GM23338 (cell line): Measurements from ENCODE around the gene COL21A1. TPM values are rescaled to one million over a fixed set of nuclear protein-coding genes. Genes with fewer than 3 reads are reported as not detected.

Experiments used
- ATAC-seq: fragments of 200-7000 bp; cut with Tn5 transposase; 3 replicates; pipeline ENCODE4 v1.9.1; 2020
- DNase-seq: peaks from one replicate; pipeline ENCODE4 v3.0.0-alpha.2; 2015; ENCODE audit warnings: low spot score
- H2AFZ ChIP-seq: fragments of 200-600 bp; sonication (generic); 2 replicates; pipeline ENCODE4 v1.8.0; 2016; ENCODE audit warnings: antibody characterized with exemption, mild to moderate bottlenecking, moderate library complexity
- H3F3A ChIP-seq: fragments of 200-600 bp; sonication (generic); replicated peaks from 2 replicates; pipeline ENCODE4 v1.8.0; 2017; ENCODE audit warnings: antibody characterized with exemption, mixed run types, low read depth
- H3K27ac ChIP-seq: fragments of 200-600 bp; sonication (generic); 2 replicates; pipeline ENCODE4 v1.6.1; 2016; ENCODE audit warnings: low read depth
- H3K27me3 ChIP-seq: fragments of 200-600 bp; sonication (generic); 2 replicates; pipeline ENCODE4 v1.8.0; 2016; ENCODE audit warnings: mild to moderate bottlenecking, mixed run types, moderate library complexity; ENCODE audit not compliant: insufficient read depth
- H3K36me3 ChIP-seq: fragments of 200-600 bp; sonication (generic); 2 replicates; pipeline ENCODE4 v1.8.0; 2016; ENCODE audit warnings: mild to moderate bottlenecking; ENCODE audit not compliant: insufficient read depth
- H3K4me1 ChIP-seq: fragments of 200-600 bp; sonication (generic); 2 replicates; pipeline ENCODE4 v1.8.0; 2016; ENCODE audit warnings: mild to moderate bottlenecking, moderate library complexity; ENCODE audit not compliant: insufficient read depth
- H3K4me2 ChIP-seq: fragments of 200-600 bp; sonication (generic); 2 replicates; pipeline ENCODE4 v1.7.1; 2017; ENCODE audit warnings: mixed run types
- H3K4me3 ChIP-seq: fragments of 200-600 bp; sonication (generic); 2 replicates; pipeline ENCODE4 v1.6.1; 2016; ENCODE audit warnings: mixed run types
- H3K79me2 ChIP-seq: fragments of 200-600 bp; sonication (generic); replicated peaks from 2 replicates; pipeline ENCODE4 v1.8.0; 2017; ENCODE audit warnings: mild to moderate bottlenecking; ENCODE audit not compliant: insufficient read depth
- H3K9me2 ChIP-seq: fragments of 200-600 bp; sonication (generic); 2 replicates; pipeline ENCODE4 v1.8.0; 2017; ENCODE audit not compliant: insufficient read depth
- H4K20me1 ChIP-seq: fragments of 200-600 bp; sonication (generic); replicated peaks from 2 replicates; pipeline ENCODE4 v1.8.0; 2017; ENCODE audit warnings: mild to moderate bottlenecking; ENCODE audit not compliant: insufficient read depth
- H3K27ac Mint-ChIP-seq: 2 replicates; pipeline ENCODE4 v1.8.0; 2020; ENCODE audit warnings: inconsistent platforms, mild to moderate bottlenecking, moderate library complexity, mixed read lengths
- H3K27me3 Mint-ChIP-seq: 3 replicates; pipeline ENCODE4 v1.8.0; 2022; ENCODE audit warnings: low read depth, mild to moderate bottlenecking, moderate library complexity, mixed read lengths, inconsistent platforms; ENCODE audit not compliant: insufficient read depth, poor library complexity
- H3K36me3 Mint-ChIP-seq: 3 replicates; pipeline ENCODE4 v1.8.0; 2021; ENCODE audit warnings: low read depth, mild to moderate bottlenecking, inconsistent platforms, moderate library complexity, mixed read lengths
- H3K4me1 Mint-ChIP-seq: 3 replicates; pipeline ENCODE4 v1.8.0; 2020; ENCODE audit warnings: mild to moderate bottlenecking, inconsistent platforms, mixed read lengths
- H3K4me3 Mint-ChIP-seq: 3 replicates; pipeline ENCODE4 v1.8.0; 2021; ENCODE audit warnings: moderate library complexity, mild to moderate bottlenecking, inconsistent platforms, mixed read lengths
- H3K9me3 Mint-ChIP-seq: 3 replicates; pipeline ENCODE4 v1.8.0; 2020; ENCODE audit warnings: moderate library complexity, mild to moderate bottlenecking, inconsistent platforms, mixed read lengths
- CREB1 ChIP-seq: fragments of 250-450 bp; sonication (Bioruptor Pico); IDR thresholded peaks from 2 replicates; pipeline ENCODE4 v1.5.0; 2020; ENCODE audit warnings: low read depth, mild to moderate bottlenecking, moderate library complexity
- CTCF ChIP-seq, 2 experiments: fragments of 200-600 bp in 1 of 2; sonication (generic) in 1 of 2; conservative IDR thresholded peaks; 2 replicates each; pipeline versions ENCODE4 v1.5.1 to v1.6.1; 2016 to 2017; ENCODE audit warnings: antibody characterized with exemption in 2 of 2, low read depth in 2 of 2, mild to moderate bottlenecking in 2 of 2, moderate library complexity in 1 of 2
- NANOG ChIP-seq: IDR thresholded peaks from 2 replicates; pipeline ENCODE4 v1.6.1; 2016; ENCODE audit warnings: antibody characterized with exemption, borderline replicate concordance
- REST ChIP-seq: IDR thresholded peaks from one replicate; pipeline ENCODE4 v1.6.1; 2018; ENCODE audit warnings: antibody characterized with exemption; ENCODE audit not compliant: unreplicated experiment
- ZNF462 ChIP-seq: fragments of 250-450 bp; sonication (Bioruptor Pico); IDR thresholded peaks from 2 replicates; pipeline ENCODE4 v1.5.0; 2020; ENCODE audit warnings: mild to moderate bottlenecking, moderate library complexity
- polyA plus RNA-seq: library from polyadenylated mRNA; unstranded; fragments of >200 nt; fragmentation: Nextera tagmentation; extraction: Ambion mirVana; gene quantifications from 2 replicates; pipeline ENCODE4 v1.2.1, GENCODE V29; 2016
- total RNA-seq: library from RNA; depleted of rRNA; stranded (reverse); fragments of >200 nt; shearing (Covaris generic); gene quantifications from 2 replicates; pipeline ENCODE4 v1.2.3, GENCODE V29; 2014

The COL21A1 gene
- total and polyA plus RNA-seq, 2 experiments from 2014 or later: 5.0 to 6.2 TPM

GRCh38 chr6:56288347-56288746 lies 41.0 kb upstream of the COL21A1 start:
- no peak overlapping the region for H3K4me3 Mint-ChIP-seq
- H3K9me3 Mint-ChIP-seq: no peaks in the 10 kb centered on the region
- Histone ChIP-seq H3K27me3 (no peaks in the 10 kb centered on the region), H3K4me2 (no peak overlapping the region), H3K36me3 (no peaks in the 10 kb centered on the region), H3K79me2 (no peaks in the 10 kb centered on the region), H2AFZ (no peak overlapping the region), H3F3A (no peaks in the 10 kb centered on the region), H3K4me1 (no peaks in the 10 kb centered on the region), H4K20me1 (no peaks in the 10 kb centered on the region), H3K9me2 (0 out of 2 replicates have a peak, but pooled peaks cover 2% of the 10 kb centered on the region), H3K4me3 (no peak overlapping the region), H3K27ac (no peak overlapping the region)
- DNase-seq (no peak), ATAC-seq (no peak)
- H3K27ac Mint-ChIP-seq: no peak overlapping the region
- no peaks in the 10 kb centered on the region for H3K36me3 Mint-ChIP-seq
- peaks cover 1% of the 10 kb centered on the region for H3K27me3 Mint-ChIP-seq
- H3K4me1 Mint-ChIP-seq: peaks cover 4% of the 10 kb centered on the region
- no peak for TF ChIP-seq CREB1
- TF ChIP-seq REST: no peak
- TF ChIP-seq NANOG: no peak
- TF ChIP-seq ZNF462 (CRISPR knock-in tag): no peak
- no peak for TF ChIP-seq CTCF (conservative IDR thresholded peaks at IDR 0.05; ENCODE audit: low read depth in 2 of 2)
